NOMO-1 treated with DMSO at 0.1 percent for 48 hours (cell line): ENCODE data around the gene TUBGCP3.
"Not testable (repeated sequence)": the region's sequence is repeated elsewhere in the genome, so short reads cannot be mapped to it uniquely, and the experiment has no call there.

Source experiments
- DNase-seq: peaks from one replicate; lab custom pipeline; 2025; ENCODE audit not compliant: unreplicated experiment; lab: John Stamatoyannopoulos, UW

Gene TUBGCP3

GRCh38 chr13:112486386-112487126 is 101.4 kb downstream of the TUBGCP3 start:
- DNase-seq = no peak

- not testable (repeated sequence) for DNase-seq
Measured at GRCh38 chr13:112485814-112486213, 102.1 kb downstream of the TUBGCP3 start.

DNA sequence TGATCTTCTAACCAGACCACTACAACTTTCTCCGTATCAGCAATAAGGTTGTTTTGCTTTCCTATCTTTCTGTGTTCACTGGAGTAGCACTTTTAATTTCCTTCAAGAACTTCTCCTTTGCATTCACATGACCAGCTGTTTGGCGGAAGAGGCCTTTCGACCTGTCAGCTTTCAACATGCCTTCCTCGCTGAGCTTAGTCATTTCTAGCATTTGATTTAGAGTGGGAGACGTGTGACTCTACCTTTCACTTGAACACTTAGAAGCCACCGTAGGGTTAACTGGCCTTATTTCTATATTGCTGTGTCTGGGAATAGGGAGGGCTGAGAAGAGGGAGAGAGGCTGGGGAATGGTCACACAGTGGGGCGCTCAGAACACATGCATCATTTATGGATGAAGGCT is 104.7 kb downstream of the TUBGCP3 start:
- no peak for DNase-seq

DNA sequence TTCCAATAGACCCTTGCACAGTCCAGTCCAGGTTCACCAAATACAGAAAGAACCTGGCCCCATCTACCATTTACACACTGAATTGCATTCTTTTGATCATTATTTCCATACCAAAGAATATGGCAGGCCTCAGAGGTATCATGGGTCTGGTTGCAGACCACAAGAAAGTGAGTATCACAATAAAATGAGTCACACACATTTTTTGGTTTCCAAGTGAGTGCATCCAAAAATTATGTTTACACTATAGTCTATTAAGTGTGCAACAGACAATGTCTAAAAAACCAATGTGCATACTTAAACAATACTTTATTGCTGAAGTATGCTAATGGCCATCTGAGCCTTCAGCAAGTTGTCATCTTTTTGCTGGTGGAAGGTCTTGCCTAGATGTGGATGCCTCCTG is 106.5 kb downstream of the TUBGCP3 start:
- no peak for DNase-seq

DNA sequence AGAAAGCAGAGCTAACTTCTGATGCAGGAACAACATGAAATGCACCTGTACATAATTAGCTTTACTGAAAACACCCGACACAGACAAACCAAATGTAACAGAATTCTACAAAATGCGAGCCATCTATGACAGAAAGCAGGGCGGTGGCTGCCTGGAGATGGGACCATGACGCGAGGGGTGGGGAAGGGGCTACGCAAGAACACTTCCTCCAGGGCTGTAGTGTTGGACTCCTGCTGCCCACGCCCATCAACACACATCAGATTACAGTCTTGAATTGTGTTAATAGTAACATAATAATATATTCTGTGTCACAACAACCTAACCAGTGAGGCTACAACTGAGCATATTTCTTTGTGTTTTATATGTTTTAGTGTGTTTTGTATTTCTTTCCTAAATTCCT is 108.6 kb downstream of the TUBGCP3 start:
- DNase-seq = no peak

DNA sequence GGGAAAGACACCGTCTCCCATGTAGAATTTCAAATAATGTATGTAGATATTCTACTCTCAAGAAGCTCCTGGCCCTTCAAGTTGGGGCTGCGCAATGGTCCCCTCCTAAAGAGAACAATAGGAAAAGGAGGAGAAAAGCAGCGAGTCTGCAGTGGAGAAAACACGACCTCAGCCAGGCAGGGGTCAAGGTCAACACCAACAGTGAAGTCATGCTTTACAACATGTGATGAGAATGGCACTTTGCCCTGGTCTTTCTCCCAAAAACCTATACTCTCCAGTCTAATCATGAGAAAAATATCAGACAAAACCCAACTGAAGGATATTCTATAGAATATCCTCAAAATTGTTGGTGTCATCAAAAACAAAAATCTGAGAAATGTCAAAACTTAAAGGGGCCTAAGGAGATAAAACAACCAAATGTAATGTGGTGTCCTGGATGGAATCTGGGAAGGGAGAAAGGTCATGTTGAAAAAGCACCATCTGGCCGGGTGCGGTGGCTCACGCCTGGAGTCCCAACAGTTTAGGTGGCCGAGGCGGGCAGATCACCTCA is 110.8 kb downstream of the TUBGCP3 start:
- DNase-seq = no peak

- DNase-seq = no peak
Measured at GRCh38 chr13:112475889-112476288, 112.1 kb downstream of the TUBGCP3 start.

DNA sequence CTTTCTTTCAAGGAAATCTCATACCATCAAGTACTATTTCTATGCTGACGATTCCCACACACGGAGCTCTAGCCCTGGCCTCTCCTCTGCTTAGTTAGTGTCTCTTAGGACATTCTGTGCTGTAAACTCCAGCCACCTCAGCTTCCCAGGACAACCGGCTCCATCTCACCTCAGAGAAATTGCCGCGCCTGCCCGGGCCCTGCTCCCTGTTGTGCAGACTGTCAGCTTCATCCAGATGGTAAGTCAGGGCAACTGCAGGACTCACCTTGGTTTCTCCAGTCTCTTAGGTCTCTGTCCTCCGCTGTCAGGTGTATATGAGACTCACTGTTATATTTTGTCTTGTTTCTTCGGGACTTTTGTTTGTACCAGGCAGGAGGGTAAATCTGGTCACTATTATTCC is 113.1 kb downstream of the TUBGCP3 start:
- no peak for DNase-seq

DNA sequence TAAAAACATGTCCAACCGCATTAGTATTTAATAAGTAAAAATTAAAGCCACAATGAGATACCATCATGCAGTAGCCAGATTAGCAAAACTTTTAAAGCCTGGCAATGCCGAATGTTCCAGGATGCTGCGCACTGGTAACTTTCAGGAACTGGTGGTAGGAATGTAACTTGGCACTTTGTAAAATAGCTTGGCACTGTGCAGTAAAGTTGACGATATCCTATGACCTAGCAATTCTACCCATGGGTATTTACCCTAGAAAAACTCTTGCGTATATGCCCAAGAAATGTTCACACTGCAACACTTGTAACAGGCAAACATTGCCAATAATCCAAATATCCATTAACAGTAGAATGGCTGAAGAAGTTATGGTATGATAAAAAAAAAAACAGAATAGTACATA is 114.1 kb downstream of the TUBGCP3 start:
- DNase-seq = no peak

GRCh38 chr13:112469071-112469745 is 118.7 kb downstream of the TUBGCP3 start:
- DNase-seq = no peak

- no peak for DNase-seq
Measured at GRCh38 chr13:112468069-112468468, 119.9 kb downstream of the TUBGCP3 start.

DNA sequence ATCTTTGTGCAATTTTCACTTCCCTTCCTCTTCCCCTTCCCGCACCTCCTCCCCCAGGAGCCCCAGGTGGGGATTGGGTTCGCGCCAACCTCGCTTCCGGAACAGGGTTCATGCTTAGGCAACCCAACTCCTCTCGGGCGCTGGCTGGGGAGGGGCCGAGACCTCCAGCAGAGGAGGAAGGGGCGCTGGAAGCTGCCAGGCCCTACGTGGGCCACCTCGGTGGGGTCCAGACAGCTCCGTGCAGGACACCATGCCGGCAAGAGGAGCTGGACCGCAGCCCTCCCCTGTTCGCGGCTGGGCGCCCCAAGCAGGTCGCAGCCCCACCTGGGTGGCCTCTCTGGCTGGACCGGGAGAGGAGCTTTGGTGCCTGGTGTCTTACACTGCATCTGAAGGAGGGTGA is 120.7 kb downstream of the TUBGCP3 start:
- no peak for DNase-seq

DNA sequence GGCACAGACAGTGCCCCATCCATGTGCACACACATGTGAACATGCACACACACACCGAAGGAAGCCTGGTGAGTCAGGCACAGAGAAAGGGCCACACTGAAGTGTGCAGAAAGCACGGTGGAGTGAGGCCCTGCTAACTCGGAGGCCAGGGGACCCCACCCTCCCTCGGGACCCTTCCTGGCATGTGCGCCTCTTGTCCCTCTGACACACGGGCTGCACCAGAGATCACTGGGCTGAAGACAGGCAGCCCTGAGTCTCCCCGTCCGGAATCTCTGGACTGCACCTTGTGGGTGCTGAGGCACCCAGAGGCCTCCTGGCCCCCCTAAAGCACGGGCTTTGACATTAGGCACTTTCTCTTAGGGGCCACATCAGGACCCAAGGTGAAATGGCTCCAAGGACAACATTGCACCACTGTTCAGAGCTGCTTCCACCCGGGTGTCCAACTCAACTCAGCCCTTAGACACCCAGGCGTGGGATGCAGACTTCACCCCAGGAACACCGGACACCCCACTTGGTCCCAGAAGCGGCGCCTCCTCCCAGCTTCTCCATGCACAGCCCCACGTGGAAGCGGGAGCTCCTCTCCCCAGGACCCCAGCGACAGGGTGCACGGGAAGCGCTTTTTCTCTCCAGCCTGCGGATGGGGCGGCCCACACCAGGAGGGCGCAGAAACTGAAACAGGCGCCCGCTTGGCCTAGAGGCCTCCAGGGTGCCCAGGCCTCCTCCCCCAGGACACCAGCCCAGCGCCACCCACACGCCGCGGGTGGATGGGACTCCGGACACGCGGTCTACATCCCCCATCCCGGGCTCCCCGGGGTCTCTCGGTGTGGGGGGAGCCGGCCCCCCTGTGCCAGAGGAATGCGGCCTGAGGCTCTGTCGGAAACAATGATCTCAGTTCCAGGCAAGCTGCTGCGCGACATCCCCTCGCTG is 121.6 kb downstream of the TUBGCP3 start:
- DNase-seq = no peak

DNA sequence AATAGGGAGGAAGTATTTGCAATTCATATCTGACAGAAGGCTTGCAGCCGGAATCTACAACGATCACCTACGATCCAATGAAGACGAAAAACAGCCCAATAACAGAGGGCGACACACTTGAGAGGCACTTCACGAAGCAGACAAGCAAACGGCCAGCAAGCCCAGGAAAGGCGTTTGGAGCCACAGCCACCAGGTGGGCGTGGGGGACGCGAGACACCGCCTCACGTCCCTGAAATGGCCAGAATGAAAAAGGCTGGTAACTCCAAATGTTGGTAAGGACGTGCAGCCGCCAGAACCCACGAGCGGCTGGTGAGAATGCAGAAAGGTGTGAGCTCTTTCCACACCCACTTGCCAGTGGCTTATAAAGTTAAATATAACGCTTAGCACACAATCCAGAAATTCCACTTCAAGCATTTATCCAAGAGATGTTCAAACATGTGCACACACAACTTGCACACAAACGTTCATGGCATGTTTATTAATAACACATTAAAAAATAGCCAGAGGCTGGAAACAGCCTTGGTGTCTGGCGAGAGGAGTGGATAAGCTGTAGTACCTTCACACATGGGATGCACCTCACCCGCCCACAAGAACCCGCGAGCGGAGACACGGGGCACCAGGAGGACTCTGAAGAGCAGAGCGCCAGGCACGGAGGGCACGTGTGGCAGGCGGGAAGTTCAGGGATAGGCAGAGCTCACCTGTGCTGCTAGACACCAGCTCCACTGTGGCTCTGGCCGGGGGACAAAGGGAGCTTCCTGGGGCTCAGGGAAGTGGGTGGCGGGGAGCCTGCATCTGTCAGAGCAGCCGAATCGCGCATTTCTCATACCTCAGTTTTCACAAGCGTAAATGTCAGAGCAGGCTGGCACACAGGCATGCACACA is 122.5 kb downstream of the TUBGCP3 start:
- DNase-seq = no peak

DNA sequence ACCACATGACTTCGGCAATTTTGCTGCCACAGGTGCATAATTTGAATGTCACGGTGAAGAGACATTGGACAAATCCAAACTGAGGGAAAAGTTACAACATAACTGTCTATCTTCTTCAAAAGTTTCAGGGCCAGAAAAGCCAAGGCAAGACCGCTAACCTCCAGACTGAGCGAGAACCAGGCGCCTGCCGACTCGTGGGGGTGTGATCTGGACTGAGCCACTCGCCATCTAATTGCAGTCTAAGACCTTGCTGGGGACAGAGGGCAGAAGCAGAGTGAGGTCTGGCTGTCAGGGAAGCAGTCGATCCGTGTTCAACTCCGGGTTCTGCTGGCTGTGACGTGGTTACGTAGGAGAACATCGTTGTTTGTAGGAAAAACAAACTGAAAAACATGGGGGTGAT is 123.2 kb downstream of the TUBGCP3 start:
- DNase-seq = no peak

GRCh38 chr13:112462408-112462807 is 125.5 kb downstream of the TUBGCP3 start:
- no peak for DNase-seq

GRCh38 chr13:112457485-112457884 is 130.5 kb downstream of the TUBGCP3 start:
- DNase-seq = no peak

DNA sequence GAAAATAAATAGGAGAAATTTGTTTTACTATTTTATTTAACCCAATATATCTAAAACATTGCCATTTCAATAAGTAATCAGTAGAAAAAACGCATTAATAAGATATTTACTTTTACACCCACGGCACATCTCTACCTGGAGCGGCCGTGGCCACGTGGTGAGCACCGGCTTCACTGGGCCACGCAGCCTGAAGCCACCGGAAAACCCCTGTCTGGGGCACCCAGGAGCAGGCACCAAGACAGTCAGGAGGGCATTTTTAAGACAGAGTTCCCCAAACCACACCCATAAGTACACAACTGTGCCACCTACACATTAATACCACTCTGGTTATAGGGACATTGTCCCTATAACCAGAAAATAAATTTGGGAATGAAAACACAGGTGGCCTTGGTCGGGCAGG is 130.9 kb downstream of the TUBGCP3 start:
- DNase-seq = no peak

DNA sequence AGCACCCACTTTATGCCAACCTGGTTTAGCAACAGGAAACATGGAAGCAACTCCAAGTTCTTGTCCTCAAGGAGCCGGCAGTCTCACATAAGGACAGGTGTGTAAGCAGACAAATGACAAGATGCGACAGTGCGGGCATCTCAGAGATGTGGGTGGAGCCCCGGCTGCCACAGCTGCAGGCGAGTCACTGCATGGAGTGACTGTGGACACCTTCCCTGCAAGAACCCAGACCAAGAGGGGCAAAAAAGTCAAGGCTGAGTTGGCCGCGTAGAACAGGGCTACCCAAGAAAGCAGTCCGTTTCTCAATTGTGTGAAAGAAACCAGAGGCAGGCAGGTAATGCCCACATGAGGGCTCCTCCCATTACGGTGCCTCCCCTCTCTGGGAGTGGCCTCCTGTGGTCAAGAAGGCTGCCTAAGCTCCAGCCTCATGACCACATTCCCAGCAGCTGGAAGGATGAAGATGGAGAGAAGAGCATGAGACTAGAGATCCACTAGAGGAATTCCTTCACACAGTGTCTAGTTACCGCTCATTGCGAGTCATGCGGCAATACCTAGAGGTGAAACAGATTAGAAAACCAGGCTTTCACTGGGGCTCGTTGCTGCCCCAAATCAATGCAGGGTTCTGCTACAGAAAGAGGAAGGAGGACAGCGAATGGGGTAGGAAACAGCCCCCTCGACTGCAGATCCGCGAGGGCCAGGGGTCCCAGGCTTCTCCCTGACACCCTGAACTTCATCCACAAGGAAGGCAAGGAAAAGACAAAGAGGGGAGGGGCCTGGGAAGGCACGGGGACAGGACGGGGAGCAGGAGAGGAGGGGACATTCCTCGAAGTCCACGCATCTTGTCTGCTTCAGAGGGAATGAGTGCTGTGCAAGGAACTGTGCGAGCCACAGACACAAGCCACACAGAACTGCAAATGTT is 131.6 kb downstream of the TUBGCP3 start:
- DNase-seq = no peak
